Liver (tissue), 9 donors: ENCODE results near the gene RASSF8. TPM values are rescaled to one million over a fixed set of nuclear protein-coding genes. Genes with fewer than 3 reads are reported as not detected.

Experiments used
- DNase-seq: peaks from one replicate; pipeline ENCODE4 v3.0.0-alpha.2; 2017; ENCODE audit warnings: low spot score
- H3K27ac ChIP-seq, 2 donors: one replicate each; pipeline ENCODE4 v1.7.0; 2013; ENCODE audit warnings: inconsistent platforms in 2 of 2, low read length in 2 of 2, control low read depth in 1 of 2, low read depth in 1 of 2, mild to moderate bottlenecking in 1 of 2
- H3K27me3 ChIP-seq, 4 donors: one replicate each; pipeline versions ENCODE4 v1.6.1 to v1.7.0; 2013; ENCODE audit warnings: low read length in 3 of 4, inconsistent platforms in 1 of 4, mild to moderate bottlenecking in 1 of 4, moderate library complexity in 1 of 4; ENCODE audit not compliant: control insufficient read depth in 4 of 4, insufficient read depth in 4 of 4
- H3K36me3 ChIP-seq, 4 donors: one replicate each; pipeline versions ENCODE4 v1.6.1 to v1.7.0; 2013; ENCODE audit warnings: low read length in 3 of 4, mild to moderate bottlenecking in 3 of 4, low read depth in 1 of 4, moderate library complexity in 1 of 4; ENCODE audit not compliant: control insufficient read depth in 4 of 4, insufficient read depth in 3 of 4
- H3K4me1 ChIP-seq, 4 donors: one replicate each; pipeline versions ENCODE4 v1.6.1 to v1.7.0; 2013; ENCODE audit warnings: low read length in 3 of 4, mild to moderate bottlenecking in 3 of 4, moderate library complexity in 1 of 4; ENCODE audit not compliant: control insufficient read depth in 4 of 4, insufficient read depth in 4 of 4
- H3K4me3 ChIP-seq, 3 donors: one replicate each; pipeline versions ENCODE4 v1.6.1 to v1.7.0; 2013; ENCODE audit warnings: low read length in 3 of 3, control low read depth in 1 of 3, low read depth in 1 of 3, mild to moderate bottlenecking in 1 of 3
- H3K9ac ChIP-seq, 2 donors: one replicate each; pipeline ENCODE4 v1.7.0; 2013; ENCODE audit warnings: low read length in 2 of 2, mild to moderate bottlenecking in 2 of 2, moderate library complexity in 2 of 2, control low read depth in 1 of 2, low read depth in 1 of 2
- H3K9me3 ChIP-seq, 4 donors: one replicate each; pipeline versions ENCODE4 v1.6.1 to v1.7.0; 2013; ENCODE audit warnings: low read length in 3 of 4; ENCODE audit not compliant: control insufficient read depth in 4 of 4
- EGR1 ChIP-seq, 2 donors: IDR thresholded peaks; 2 replicates each; pipeline ENCODE4 v1.6.1; 2016 to 2018; ENCODE audit warnings: antibody characterized with exemption in 2 of 2, low read depth in 2 of 2
- FOXA1 ChIP-seq: IDR thresholded peaks from 2 replicates; pipeline ENCODE4 v1.6.1; 2016; ENCODE audit warnings: antibody characterized with exemption
- FOXA2 ChIP-seq: IDR thresholded peaks from 2 replicates; pipeline ENCODE4 v1.6.1; 2016; ENCODE audit warnings: antibody characterized with exemption
- GABPA ChIP-seq, 2 donors: IDR thresholded peaks in 1 of 2; conservative IDR thresholded peaks in 1 of 2; 2 replicates each; pipeline ENCODE4 v1.6.1; 2016; ENCODE audit warnings: antibody characterized with exemption in 2 of 2, mild to moderate bottlenecking in 1 of 2, moderate library complexity in 1 of 2
- HNF4A ChIP-seq, 2 donors: conservative IDR thresholded peaks; 2 replicates each; pipeline ENCODE4 v1.6.1; 2016; ENCODE audit warnings: antibody characterized with exemption in 2 of 2, mild to moderate bottlenecking in 2 of 2
- HNF4G ChIP-seq: IDR thresholded peaks from 2 replicates; pipeline ENCODE4 v1.6.1; 2016; ENCODE audit warnings: antibody characterized with exemption
- JUND ChIP-seq, 2 donors: IDR thresholded peaks; 2 replicates each; pipeline ENCODE4 v1.6.1; 2016; ENCODE audit warnings: antibody characterized with exemption in 2 of 2
- NR2F2 ChIP-seq: IDR thresholded peaks from 2 replicates; pipeline ENCODE4 v1.6.1; 2016; ENCODE audit warnings: antibody characterized with exemption
- RAD21 ChIP-seq, 2 donors: IDR thresholded peaks; 2 replicates each; pipeline ENCODE4 v1.6.1; 2016; ENCODE audit warnings: antibody characterized with exemption in 2 of 2, mild to moderate bottlenecking in 2 of 2
- RXRA ChIP-seq, 2 donors: IDR thresholded peaks; 2 replicates each; pipeline ENCODE4 v1.6.1; 2017 to 2018; ENCODE audit warnings: antibody characterized with exemption in 2 of 2, mild to moderate bottlenecking in 1 of 2
- SP1 ChIP-seq: IDR thresholded peaks from 2 replicates; pipeline ENCODE4 v1.6.1; 2018; ENCODE audit warnings: antibody characterized with exemption, mild to moderate bottlenecking
- TAF1 ChIP-seq: conservative IDR thresholded peaks from 2 replicates; pipeline ENCODE4 v1.6.1; 2016; ENCODE audit warnings: antibody characterized with exemption, mild to moderate bottlenecking
- YY1 ChIP-seq: IDR thresholded peaks from 2 replicates; pipeline ENCODE4 v1.6.1; 2016; ENCODE audit warnings: antibody characterized with exemption, mild to moderate bottlenecking
- WGBS: extraction: QIAGEN DNeasy Blood & Tissue Kit; methylation state at CpG from one replicate; pipeline ENCODE4 v1.1.7; 2013; 5-methylcytosine and 5-hydroxymethylcytosine counted together
- polyA plus RNA-seq, 2 donors: library from polyadenylated mRNA; stranded (reverse) in 1 of 2; unstranded in 1 of 2; fragments of 200-250 nt in 1 of 2; fragments of >200 nt in 1 of 2; fragmentation: Nextera tagmentation in 1 of 2; extraction: Ambion mirVana in 1 of 2; gene quantifications; one replicate each; pipeline versions ENCODE4 v1.2.1 to v1.2.3, GENCODE V29; 2013 to 2015
- total RNA-seq, 2 donors: library from RNA; depleted of rRNA; stranded (reverse); fragments of >200 nt; gene quantifications; one replicate each; pipeline ENCODE4 v1.2.3, GENCODE V29; 2014
- TF ChIP-seq, protein P1 (sequence below): IDR thresholded peaks from 2 replicates; pipeline ENCODE4 v1.6.1; 2016; ENCODE audit warnings: antibody characterized with exemption
- TF ChIP-seq, protein P2 (sequence below): IDR thresholded peaks from 2 replicates; pipeline ENCODE4 v1.6.1; 2016; ENCODE audit warnings: antibody characterized with exemption, mild to moderate bottlenecking
- TF ChIP-seq, protein P3 (sequence below): fragments of 150-350 bp; IDR thresholded peaks from 2 replicates; pipeline ENCODE4 v1.5.1; 2017; ENCODE audit warnings: improper control_type of control experiment, low read depth, low read length; ENCODE audit not compliant: missing input control
- TF ChIP-seq, protein P4 (sequence below): IDR thresholded peaks from 2 replicates; pipeline ENCODE4 v1.6.1; 2016; ENCODE audit warnings: antibody characterized with exemption
- TF ChIP-seq, protein P5 (sequence below): IDR thresholded peaks from 2 replicates; pipeline ENCODE4 v1.6.1; 2016; ENCODE audit warnings: antibody characterized with exemption
- donor health status: healthy.
- donor health status: healthy.
- donor health status: healthy.
- donor health status: healthy.
- donor health status: healthy.

RASSF8 gene
- total and polyA plus RNA-seq, 4 donors, result 1.7 to 9.4 (median 3.3) TPM

DNA sequence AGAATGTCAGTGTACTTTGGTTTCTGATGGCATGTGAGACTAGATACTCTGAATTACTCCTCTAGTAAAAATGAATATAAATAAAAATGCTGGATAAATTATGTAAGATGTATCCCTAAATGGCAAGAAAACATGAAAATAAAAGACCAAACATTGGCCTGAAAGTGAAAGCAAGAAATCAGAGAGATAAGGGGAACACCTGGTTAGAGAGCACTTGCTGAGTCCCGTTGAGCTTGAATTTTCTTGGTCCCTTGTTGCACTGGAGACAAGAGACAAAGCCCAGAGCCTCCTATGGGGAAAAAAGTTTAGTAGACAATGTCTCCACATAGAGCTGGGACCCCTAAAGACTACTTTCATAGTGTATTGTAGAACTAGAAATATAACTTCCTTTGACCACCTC, 23.9 kb downstream of the RASSF8 start:
- Histone ChIP-seq H3K9me3 (no peaks in the 10 kb centered on the region), H3K9ac (no peak overlapping the region), H3K36me3 (no peaks in the 10 kb centered on the region), H3K4me1 (peaks cover 0 to 3% (median under 1%) of the 10 kb centered on the region in 4 donors), H3K27ac (no peak overlapping the region), H3K27me3 (no peaks in the 10 kb centered on the region), H3K4me3 (no peak overlapping the region)
- TF ChIP-seq NR2F2, result no peak
- no peak for TF ChIP-seq SP1
- DNase-seq, result no peak
- 0% methylated on average over 1 of the region's 1 CpG for WGBS

DNA sequence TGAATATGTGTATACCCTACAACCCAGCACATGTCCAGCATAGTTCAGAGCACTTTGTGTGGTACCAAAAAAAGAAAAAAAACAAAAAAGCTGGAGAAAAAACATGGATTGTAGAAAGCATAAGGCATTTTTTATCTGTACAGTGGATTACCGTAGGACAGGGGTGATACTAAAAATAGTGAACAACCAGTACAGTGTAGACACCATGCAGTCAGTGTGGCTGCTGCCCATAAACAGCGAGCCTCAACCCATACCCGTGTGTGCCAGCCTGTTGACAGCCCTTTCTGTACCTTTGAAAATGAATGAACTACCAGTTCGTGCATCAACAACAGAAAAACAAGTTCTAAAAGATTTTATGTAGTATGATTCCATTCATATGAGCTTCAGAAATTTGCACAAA, 25.1 kb downstream of the RASSF8 start:
- Histone ChIP-seq H3K27ac (no peak overlapping the region), H3K27me3 (no peaks in the 10 kb centered on the region), H3K4me1 (peaks cover 0 to 3% (median under 1%) of the 10 kb centered on the region in 4 donors), H3K36me3 (no peaks in the 10 kb centered on the region), H3K9ac (no peak overlapping the region), H3K4me3 (no peak overlapping the region), H3K9me3 (no peaks in the 10 kb centered on the region)
- no peak for TF ChIP-seq JUND (IDR thresholded peaks at IDR 0.05)
- no peak for TF ChIP-seq TAF1
- no peak for TF ChIP-seq RAD21 (IDR thresholded peaks at IDR 0.05)
- TF ChIP-seq, protein P1, sequence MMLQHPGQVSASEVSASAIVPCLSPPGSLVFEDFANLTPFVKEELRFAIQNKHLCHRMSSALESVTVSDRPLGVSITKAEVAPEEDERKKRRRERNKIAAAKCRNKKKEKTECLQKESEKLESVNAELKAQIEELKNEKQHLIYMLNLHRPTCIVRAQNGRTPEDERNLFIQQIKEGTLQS, result no peak
- TF ChIP-seq, protein P2, sequence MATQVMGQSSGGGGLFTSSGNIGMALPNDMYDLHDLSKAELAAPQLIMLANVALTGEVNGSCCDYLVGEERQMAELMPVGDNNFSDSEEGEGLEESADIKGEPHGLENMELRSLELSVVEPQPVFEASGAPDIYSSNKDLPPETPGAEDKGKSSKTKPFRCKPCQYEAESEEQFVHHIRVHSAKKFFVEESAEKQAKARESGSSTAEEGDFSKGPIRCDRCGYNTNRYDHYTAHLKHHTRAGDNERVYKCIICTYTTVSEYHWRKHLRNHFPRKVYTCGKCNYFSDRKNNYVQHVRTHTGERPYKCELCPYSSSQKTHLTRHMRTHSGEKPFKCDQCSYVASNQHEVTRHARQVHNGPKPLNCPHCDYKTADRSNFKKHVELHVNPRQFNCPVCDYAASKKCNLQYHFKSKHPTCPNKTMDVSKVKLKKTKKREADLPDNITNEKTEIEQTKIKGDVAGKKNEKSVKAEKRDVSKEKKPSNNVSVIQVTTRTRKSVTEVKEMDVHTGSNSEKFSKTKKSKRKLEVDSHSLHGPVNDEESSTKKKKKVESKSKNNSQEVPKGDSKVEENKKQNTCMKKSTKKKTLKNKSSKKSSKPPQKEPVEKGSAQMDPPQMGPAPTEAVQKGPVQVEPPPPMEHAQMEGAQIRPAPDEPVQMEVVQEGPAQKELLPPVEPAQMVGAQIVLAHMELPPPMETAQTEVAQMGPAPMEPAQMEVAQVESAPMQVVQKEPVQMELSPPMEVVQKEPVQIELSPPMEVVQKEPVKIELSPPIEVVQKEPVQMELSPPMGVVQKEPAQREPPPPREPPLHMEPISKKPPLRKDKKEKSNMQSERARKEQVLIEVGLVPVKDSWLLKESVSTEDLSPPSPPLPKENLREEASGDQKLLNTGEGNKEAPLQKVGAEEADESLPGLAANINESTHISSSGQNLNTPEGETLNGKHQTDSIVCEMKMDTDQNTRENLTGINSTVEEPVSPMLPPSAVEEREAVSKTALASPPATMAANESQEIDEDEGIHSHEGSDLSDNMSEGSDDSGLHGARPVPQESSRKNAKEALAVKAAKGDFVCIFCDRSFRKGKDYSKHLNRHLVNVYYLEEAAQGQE, result no peak
- TF ChIP-seq EGR1 (IDR thresholded peaks at IDR 0.05; ENCODE audit: low read depth in 2 of 2), result no peak
- no peak for TF ChIP-seq FOXA2
- no peak for TF ChIP-seq NR2F2
- TF ChIP-seq, protein P3, sequence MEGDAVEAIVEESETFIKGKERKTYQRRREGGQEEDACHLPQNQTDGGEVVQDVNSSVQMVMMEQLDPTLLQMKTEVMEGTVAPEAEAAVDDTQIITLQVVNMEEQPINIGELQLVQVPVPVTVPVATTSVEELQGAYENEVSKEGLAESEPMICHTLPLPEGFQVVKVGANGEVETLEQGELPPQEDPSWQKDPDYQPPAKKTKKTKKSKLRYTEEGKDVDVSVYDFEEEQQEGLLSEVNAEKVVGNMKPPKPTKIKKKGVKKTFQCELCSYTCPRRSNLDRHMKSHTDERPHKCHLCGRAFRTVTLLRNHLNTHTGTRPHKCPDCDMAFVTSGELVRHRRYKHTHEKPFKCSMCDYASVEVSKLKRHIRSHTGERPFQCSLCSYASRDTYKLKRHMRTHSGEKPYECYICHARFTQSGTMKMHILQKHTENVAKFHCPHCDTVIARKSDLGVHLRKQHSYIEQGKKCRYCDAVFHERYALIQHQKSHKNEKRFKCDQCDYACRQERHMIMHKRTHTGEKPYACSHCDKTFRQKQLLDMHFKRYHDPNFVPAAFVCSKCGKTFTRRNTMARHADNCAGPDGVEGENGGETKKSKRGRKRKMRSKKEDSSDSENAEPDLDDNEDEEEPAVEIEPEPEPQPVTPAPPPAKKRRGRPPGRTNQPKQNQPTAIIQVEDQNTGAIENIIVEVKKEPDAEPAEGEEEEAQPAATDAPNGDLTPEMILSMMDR, result no peak
- TF ChIP-seq, protein P4, sequence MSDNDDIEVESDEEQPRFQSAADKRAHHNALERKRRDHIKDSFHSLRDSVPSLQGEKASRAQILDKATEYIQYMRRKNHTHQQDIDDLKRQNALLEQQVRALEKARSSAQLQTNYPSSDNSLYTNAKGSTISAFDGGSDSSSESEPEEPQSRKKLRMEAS, result no peak
- TF ChIP-seq, protein P5, sequence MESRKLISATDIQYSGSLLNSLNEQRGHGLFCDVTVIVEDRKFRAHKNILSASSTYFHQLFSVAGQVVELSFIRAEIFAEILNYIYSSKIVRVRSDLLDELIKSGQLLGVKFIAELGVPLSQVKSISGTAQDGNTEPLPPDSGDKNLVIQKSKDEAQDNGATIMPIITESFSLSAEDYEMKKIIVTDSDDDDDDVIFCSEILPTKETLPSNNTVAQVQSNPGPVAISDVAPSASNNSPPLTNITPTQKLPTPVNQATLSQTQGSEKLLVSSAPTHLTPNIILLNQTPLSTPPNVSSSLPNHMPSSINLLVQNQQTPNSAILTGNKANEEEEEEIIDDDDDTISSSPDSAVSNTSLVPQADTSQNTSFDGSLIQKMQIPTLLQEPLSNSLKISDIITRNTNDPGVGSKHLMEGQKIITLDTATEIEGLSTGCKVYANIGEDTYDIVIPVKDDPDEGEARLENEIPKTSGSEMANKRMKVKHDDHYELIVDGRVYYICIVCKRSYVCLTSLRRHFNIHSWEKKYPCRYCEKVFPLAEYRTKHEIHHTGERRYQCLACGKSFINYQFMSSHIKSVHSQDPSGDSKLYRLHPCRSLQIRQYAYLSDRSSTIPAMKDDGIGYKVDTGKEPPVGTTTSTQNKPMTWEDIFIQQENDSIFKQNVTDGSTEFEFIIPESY, result no peak
- no peak for TF ChIP-seq HNF4A (conservative IDR thresholded peaks at IDR 0.05)
- TF ChIP-seq YY1, result no peak
- no peak for TF ChIP-seq HNF4G
- no peak for TF ChIP-seq FOXA1
- no peak for TF ChIP-seq GABPA (IDR thresholded peaks at IDR 0.05 in 1 of 2, conservative IDR thresholded peaks at IDR 0.05 in 1 of 2)
- no peak for TF ChIP-seq SP1
- TF ChIP-seq RXRA (IDR thresholded peaks at IDR 0.05), result no peak
- DNase-seq, result no peak
- WGBS, result 97% methylated on average over 4 of the region's 4 CpGs
